ENCODE measurements around the gene TSPAN19.

Gene TSPAN19

DNA sequence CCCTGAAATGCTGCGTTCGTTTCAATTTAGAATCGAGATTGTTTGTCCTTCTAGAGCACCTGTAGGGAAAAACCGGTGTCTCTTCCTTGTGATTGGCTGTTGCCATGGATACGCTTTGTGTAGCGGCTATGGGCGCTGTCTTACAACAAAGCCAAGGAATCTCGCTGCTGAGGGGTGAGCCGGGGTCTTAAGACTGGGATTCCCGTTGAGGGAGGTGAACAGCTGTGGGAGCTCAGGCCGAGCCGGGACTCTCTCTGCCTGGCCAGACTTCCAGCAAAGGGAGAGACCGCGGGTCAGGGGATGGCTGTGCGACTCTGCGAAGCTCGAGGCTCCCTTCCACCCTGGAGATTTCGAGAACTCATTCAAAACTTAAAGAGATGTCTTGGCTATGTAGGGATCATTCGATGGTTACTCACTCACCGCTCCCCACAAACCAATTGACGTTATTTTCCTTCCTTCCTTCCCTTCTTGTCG, at the start of gene TSPAN19, which contains the start of gene LRRIQ1:
TSS of gene TSPAN19 (minus strand) at position 44 of the 474 bp plus-strand sequence. CDS start 6,331 bp downstream, outside the sequence.
TSS of gene LRRIQ1 (plus strand) at position 118 of the 474 bp plus-strand sequence. CDS start 1,826 bp downstream, outside the sequence.
- no peak for TF ChIP-seq CEBPB (IDR thresholded peaks at IDR 0.05)
- no peak for TF ChIP-seq NFIC (IDR thresholded peaks at IDR 0.05)
- peak; percentile 76 for TF ChIP-seq YY1 (IDR thresholded peaks at IDR 0.05; ENCODE audit: low read depth)

DNA sequence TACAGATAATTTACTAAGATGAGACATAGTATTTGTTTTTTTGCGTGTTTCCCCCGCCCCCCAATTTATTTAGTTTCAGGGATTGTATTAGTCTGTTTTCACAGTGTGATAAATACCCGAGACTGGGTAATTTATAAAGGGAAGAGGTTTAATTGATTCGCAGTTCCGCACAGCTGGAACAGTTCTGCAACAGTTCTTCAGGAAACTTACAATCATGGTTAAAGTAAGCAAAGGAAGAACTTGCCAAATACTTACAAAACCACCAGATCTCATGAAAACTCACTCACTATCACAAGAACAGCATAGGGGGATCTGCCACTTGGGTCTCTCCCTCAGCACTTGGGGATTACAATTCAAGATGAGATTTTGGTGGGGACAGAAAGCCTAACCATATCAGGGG, 49.0 kb upstream of the TSPAN19 start:
- no peak for TF ChIP-seq REST (IDR thresholded peaks at IDR 0.05; ENCODE audit: low read depth)
- TF ChIP-seq EGR1 (IDR thresholded peaks at IDR 0.05), result no peak
- no peak for TF ChIP-seq RAD21 (IDR thresholded peaks at IDR 0.05; ENCODE audit: low read depth)
- TF ChIP-seq YY1 (IDR thresholded peaks at IDR 0.05; ENCODE audit: low read depth), result no peak
- no peak for TF ChIP-seq TAF1 (IDR thresholded peaks at IDR 0.05; ENCODE audit: low read depth)
- TF ChIP-seq, protein P1, sequence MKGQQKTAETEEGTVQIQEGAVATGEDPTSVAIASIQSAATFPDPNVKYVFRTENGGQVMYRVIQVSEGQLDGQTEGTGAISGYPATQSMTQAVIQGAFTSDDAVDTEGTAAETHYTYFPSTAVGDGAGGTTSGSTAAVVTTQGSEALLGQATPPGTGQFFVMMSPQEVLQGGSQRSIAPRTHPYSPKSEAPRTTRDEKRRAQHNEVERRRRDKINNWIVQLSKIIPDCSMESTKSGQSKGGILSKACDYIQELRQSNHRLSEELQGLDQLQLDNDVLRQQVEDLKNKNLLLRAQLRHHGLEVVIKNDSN (IDR thresholded peaks at IDR 0.05), result no peak
- TF ChIP-seq TCF12 (IDR thresholded peaks at IDR 0.05; ENCODE audit: low read depth), result no peak
- TF ChIP-seq CEBPB (IDR thresholded peaks at IDR 0.05), result no peak
- no peak for TF ChIP-seq TEAD4 (IDR thresholded peaks at IDR 0.05)
- no peak for TF ChIP-seq NFIC (IDR thresholded peaks at IDR 0.05)

GRCh38 chr12:85076688-85077430, 40.8 kb upstream of the TSPAN19 start:
- TF ChIP-seq EGR1 (IDR thresholded peaks at IDR 0.05), result no peak
- peak; percentile 65 for TF ChIP-seq RAD21 (IDR thresholded peaks at IDR 0.05; ENCODE audit: low read depth)

DNA sequence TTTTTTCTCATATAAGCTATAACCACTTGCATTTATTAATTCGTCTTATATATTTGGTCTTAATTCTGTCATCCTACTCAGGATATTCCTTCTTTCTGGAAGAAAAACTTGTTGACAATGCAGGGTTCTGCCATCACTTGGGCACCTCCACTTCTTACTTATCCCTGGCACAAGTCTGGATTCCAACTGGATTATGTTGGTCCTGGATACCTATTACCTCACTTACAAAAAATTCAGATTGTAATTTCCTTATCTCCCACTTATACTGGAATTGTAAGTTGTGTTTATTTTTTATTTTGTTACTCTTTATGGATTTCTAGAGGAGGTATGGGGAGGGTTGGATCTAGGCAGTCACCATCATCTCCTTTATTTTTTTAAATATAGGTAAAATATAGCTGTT, 36.7 kb upstream of the TSPAN19 start:
- TF ChIP-seq REST (IDR thresholded peaks at IDR 0.05; ENCODE audit: low read depth) (no peak), ZBTB7A (IDR thresholded peaks at IDR 0.05; ENCODE audit: low read depth) (no peak), TCF12 (IDR thresholded peaks at IDR 0.05; ENCODE audit: low read depth) (no peak), YY1 (IDR thresholded peaks at IDR 0.05; ENCODE audit: low read depth) (no peak), TAF1 (IDR thresholded peaks at IDR 0.05; ENCODE audit: low read depth) (no peak), NFIC (IDR thresholded peaks at IDR 0.05) (no peak), EP300 (IDR thresholded peaks at IDR 0.05; ENCODE audit: borderline replicate concordance) (no peak), CEBPB (IDR thresholded peaks at IDR 0.05) (no peak), TEAD4 (IDR thresholded peaks at IDR 0.05) (no peak), RAD21 (IDR thresholded peaks at IDR 0.05; ENCODE audit: low read depth) (no peak), FOXM1 (IDR thresholded peaks at IDR 0.05; ENCODE audit: borderline replicate concordance, low read depth) (no peak), EGR1 (IDR thresholded peaks at IDR 0.05) (no peak), CREB1 (IDR thresholded peaks at IDR 0.05; ENCODE audit: low read depth) (no peak)
- TF ChIP-seq, protein P1 (IDR thresholded peaks at IDR 0.05), result no peak
- TF ChIP-seq, protein P2, sequence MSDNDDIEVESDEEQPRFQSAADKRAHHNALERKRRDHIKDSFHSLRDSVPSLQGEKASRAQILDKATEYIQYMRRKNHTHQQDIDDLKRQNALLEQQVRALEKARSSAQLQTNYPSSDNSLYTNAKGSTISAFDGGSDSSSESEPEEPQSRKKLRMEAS (IDR thresholded peaks at IDR 0.05), result no peak

DNA sequence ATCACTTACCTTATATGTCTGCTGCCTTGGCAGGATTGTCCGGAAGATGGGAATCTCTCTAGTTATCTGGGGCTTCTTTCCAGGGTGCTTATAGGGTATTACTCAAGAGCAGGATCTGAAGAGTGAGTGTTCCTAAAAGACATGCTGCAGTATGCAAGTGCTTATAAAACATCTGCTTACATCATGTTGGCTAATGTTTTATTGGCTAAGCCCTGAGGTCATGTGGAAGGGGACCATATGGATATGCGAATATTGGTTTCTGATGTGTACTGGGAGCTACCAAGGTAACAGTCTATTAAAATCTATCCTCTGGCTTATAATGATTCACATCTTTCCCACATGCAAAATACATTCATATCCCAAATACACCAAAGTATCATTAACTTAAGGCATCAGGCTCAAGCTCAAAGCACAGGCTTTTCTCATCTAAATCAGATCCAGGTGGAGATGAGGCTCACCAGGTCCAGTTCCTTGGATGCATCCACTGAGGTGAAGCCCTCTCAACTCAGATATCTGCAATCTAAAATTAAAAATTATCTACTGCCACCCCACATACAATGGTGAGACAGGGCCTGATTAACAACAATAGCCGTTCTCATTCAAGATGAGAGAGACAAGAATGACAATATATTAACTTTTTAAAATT, 29.9 kb upstream of the TSPAN19 start:
- TF ChIP-seq YY1 (IDR thresholded peaks at IDR 0.05; ENCODE audit: low read depth) (no peak), EP300 (IDR thresholded peaks at IDR 0.05; ENCODE audit: borderline replicate concordance) (no peak), EGR1 (IDR thresholded peaks at IDR 0.05) (no peak), TCF12 (IDR thresholded peaks at IDR 0.05; ENCODE audit: low read depth) (no peak), TAF1 (IDR thresholded peaks at IDR 0.05; ENCODE audit: low read depth) (no peak), ZBTB7A (IDR thresholded peaks at IDR 0.05; ENCODE audit: low read depth) (no peak), NFIC (IDR thresholded peaks at IDR 0.05) (no peak), RAD21 (IDR thresholded peaks at IDR 0.05; ENCODE audit: low read depth) (no peak), CREB1 (IDR thresholded peaks at IDR 0.05; ENCODE audit: low read depth) (no peak), CEBPB (IDR thresholded peaks at IDR 0.05) (no peak)
- TF ChIP-seq, protein P1 (IDR thresholded peaks at IDR 0.05), result no peak

Data from Ishikawa (cell line).